GM12878 (cell line): ENCODE measurements around the gene NPAS3.

Experiments
- EP300 ChIP-seq, 2 experiments: fragments of 150-350 bp in 1 of 2; IDR thresholded peaks; 2 replicates each; pipeline ENCODE4 v1.6.1; 2011 to 2012; ENCODE audit warnings: low read depth in 2 of 2, low read length in 2 of 2, borderline replicate concordance in 1 of 2, improper control_type of control experiment in 1 of 2, inconsistent platforms in 1 of 2; ENCODE audit not compliant: control insufficient read depth in 1 of 2
- POLR2AphosphoS5 ChIP-seq: IDR thresholded peaks from 2 replicates; pipeline ENCODE4 v1.6.1; 2011; ENCODE audit warnings: mild to moderate bottlenecking, low read length, inconsistent platforms
- ZZZ3 ChIP-seq: IDR thresholded peaks from 2 replicates; pipeline ENCODE4 v1.6.1; 2011; ENCODE audit warnings: low read depth; ENCODE audit not compliant: control insufficient read depth, insufficient read length
- TF ChIP-seq, protein P1 (sequence below): IDR thresholded peaks from 2 replicates; pipeline ENCODE4 v1.6.1; 2011; ENCODE audit warnings: low read depth, mild to moderate bottlenecking, low read length, moderate library complexity, borderline replicate concordance; ENCODE audit errors: extremely low read depth

DNA sequence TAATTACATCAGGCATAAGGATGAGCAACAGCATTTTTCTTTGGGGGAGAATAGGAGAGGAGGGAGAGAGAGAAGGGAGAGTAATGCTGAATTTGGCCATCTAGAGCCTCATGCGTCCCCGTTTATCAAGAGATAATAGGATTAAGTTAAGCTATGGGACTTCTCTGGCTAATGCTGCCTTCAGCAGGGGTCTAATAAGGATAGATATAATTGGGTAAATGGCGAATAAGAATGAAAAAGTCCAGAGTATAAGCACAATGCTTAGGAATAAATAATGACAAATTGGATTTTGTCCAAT is 542.2 kb downstream of the NPAS3 start:
- TF ChIP-seq, protein P1, sequence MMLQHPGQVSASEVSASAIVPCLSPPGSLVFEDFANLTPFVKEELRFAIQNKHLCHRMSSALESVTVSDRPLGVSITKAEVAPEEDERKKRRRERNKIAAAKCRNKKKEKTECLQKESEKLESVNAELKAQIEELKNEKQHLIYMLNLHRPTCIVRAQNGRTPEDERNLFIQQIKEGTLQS: no peak
- TF ChIP-seq ZZZ3 (no peak), POLR2AphosphoS5 (no peak), EP300 (IDR thresholded peaks at IDR 0.05; ENCODE audit: borderline replicate concordance in 1 of 2, control insufficient read depth in 1 of 2, low read depth in 2 of 2, low read length in 2 of 2) (no peak)
